Esophagus (tissue), 2 donors: ENCODE measurements around the gene ADAMTS15. TPM values are rescaled to one million over a fixed set of nuclear protein-coding genes. Genes with fewer than 3 reads are reported as not detected.

Source experiments
- H3K27ac ChIP-seq, 2 donors: one replicate each; pipeline ENCODE4 v1.5.1; 2013; ENCODE audit warnings: low read depth in 2 of 2, mild to moderate bottlenecking in 2 of 2, inconsistent platforms in 1 of 2, low read length in 1 of 2, moderate library complexity in 1 of 2
- H3K27me3 ChIP-seq, 2 donors: one replicate each; pipeline ENCODE4 v1.6.1; 2013; ENCODE audit warnings: low read length in 2 of 2, control low read depth in 1 of 2, mild to moderate bottlenecking in 1 of 2; ENCODE audit not compliant: insufficient read depth in 2 of 2, control insufficient read depth in 1 of 2
- H3K36me3 ChIP-seq, 2 donors: one replicate each; pipeline ENCODE4 v1.6.1; 2013; ENCODE audit warnings: low read length in 1 of 2; ENCODE audit not compliant: control insufficient read depth in 2 of 2, insufficient read depth in 2 of 2
- H3K4me1 ChIP-seq, 2 donors: one replicate each; pipeline ENCODE4 v1.6.1; 2013; ENCODE audit warnings: low read length in 1 of 2; ENCODE audit not compliant: control insufficient read depth in 2 of 2, insufficient read depth in 2 of 2
- H3K4me3 ChIP-seq, 2 donors: one replicate each; pipeline ENCODE4 v1.5.1; 2013; ENCODE audit warnings: low read length in 2 of 2, mild to moderate bottlenecking in 2 of 2, low read depth in 1 of 2, moderate library complexity in 1 of 2
- H3K9me3 ChIP-seq, 2 donors: one replicate each; pipeline ENCODE4 v1.6.1; 2013; ENCODE audit warnings: mild to moderate bottlenecking in 2 of 2, low read depth in 1 of 2, low read length in 1 of 2, moderate library complexity in 1 of 2; ENCODE audit not compliant: control insufficient read depth in 2 of 2, insufficient read depth in 1 of 2
- WGBS, 2 donors: extraction: QIAGEN DNeasy Blood & Tissue Kit; methylation state at CpG; one replicate each; pipeline ENCODE4 v1.1.7; 2013; 5-methylcytosine and 5-hydroxymethylcytosine counted together
- polyA plus RNA-seq, 2 donors: library from polyadenylated mRNA; stranded (reverse); fragments of 200-250 nt; gene quantifications; one replicate each; pipeline ENCODE4 v1.2.3, GENCODE V29; 2013
- donor health status: healthy with polysubstance abuse.
- donor health status: Bipolar disorder and iron deficiency.

Gene ADAMTS15
- polyA plus RNA-seq, 2 donors, result 0.53 to 0.61 TPM

DNA sequence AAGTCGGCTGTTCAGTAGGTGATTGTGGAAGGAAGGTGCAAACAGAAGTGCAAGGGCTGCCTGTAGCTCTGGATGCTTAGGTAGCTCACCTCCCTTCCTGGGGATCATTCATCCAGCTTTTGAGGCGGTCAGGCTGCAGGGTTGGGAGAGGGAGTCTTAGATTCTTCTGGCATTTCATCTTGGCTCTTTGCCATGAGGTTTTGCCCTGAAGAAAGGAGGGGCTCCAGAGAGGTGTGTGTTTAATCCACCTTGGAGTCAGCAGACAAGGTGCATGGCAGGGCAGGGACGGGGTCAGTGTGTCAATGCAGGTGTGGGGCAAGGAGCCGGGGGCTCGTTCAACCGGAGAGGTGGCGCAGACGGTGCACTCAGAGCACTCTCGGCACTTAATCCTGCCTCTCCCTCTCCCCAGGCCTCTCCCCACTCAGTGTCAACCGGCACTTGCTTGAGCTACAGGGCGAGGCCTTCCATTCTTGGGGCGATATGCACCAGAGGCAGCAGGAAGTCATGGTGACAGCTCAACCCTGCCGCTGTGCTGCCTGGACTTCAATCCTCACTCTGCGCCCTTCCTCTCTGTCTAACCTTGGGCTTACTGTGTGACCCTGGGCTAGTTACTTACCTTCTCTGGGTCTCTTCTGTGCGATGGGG is 7.2 kb downstream of the ADAMTS15 start:
- H3K27me3 ChIP-seq, result no peaks in the 10 kb centered on the region
- WGBS, 2 donors, result 44 to 59% methylated on average over 15 of the region's 15 CpGs
- H3K9me3 ChIP-seq, result no peaks in the 10 kb centered on the region
- no peak overlapping the region for H3K4me3 ChIP-seq
- H3K27ac ChIP-seq, result no peak overlapping the region
- peaks cover 3 to 7% of the 10 kb centered on the region in 2 donors for H3K4me1 ChIP-seq
- H3K36me3 ChIP-seq, result no peaks in the 10 kb centered on the region

DNA sequence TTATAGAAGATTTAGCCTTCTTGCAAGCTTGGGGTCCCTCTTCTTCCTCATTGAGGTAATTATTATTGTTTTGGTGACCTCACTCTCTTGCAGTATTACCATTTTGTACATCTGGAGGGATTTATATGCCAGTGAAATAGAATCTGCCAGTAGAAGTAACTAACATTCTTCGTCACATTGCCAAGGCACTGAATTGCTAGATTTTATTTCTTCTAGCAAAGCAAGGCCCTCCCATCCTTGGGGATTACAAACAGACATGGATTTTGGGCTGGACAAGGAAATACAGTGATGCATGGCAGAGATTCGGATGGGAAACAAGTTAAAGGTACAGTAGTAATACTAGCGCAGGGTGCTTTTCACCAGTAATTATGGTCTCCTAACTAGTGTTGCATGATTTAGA is 7.8 kb downstream of the ADAMTS15 start:
- Histone ChIP-seq H3K27me3 (no peaks in the 10 kb centered on the region), H3K9me3 (no peaks in the 10 kb centered on the region), H3K4me3 (no peak overlapping the region), H3K27ac (no peak overlapping the region), H3K36me3 (no peaks in the 10 kb centered on the region), H3K4me1 (peaks cover 3 to 7% of the 10 kb centered on the region in 2 donors)
- WGBS, 2 donors, result 83 to 84% methylated on average over 3 of the region's 3 CpGs

DNA sequence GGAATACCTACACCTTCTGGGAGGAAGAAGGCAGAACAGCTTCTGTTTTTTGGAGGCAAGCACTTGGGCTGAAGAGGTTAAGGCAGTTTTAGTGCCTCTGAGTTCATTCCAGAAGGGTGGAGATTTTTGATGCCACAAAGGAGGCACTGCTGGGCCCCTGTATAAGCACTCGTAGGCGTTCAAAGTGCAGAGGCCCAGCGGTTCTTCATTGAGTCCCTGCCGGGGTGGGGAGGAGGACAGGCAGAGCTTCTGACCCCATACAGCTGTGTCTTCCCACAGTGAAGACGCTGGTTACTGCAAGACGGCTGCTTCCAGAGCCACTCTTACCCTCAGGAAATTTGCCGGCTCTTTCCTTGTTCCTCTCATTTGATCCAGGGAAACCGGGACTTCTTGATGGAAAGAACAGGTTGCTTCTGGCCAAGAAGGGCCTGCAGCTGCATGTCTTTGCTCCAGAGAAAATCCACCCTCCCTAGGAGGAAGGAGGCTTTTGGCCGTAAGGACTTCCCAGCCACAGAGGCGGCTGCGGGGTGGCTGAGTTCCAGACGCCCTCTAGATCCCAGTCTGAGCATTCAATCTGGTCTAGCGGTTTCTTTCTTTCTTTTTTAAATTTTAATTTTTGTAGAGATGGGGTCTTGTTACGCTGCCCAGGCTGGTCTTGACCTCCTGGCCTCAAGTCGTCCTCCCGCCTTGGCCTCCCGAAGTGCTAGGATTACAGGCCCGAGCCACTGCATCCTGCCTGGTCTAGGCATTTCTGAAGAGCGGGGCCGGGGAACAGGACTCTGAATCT is 9.4 kb downstream of the ADAMTS15 start:
- WGBS, 2 donors, result 52 to 57% methylated on average over 20 of the region's 20 CpGs
- Histone ChIP-seq H3K4me1 (peaks cover 0 to 7% of the 10 kb centered on the region in 2 donors), H3K36me3 (peaks cover 0 to 8% of the 10 kb centered on the region in 2 donors), H3K9me3 (no peaks in the 10 kb centered on the region), H3K4me3 (no peak overlapping the region), H3K27ac (no peak overlapping the region), H3K27me3 (no peaks in the 10 kb centered on the region)

DNA sequence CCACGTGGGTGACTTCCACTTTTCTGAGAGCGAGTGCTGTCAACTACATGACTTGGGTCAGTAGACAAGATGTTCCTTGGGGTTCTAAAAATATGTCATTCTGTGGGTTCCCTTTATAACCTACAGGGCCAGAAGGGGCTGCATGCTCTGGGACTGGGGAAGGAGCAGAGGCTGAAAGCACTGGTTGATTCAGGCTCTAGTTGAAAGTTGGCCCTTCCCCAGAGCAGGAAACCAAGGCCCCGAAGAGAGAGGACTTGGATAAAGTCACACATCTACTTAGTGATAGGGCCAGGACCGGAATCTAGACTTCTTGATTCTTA is 9.9 kb downstream of the ADAMTS15 start:
- Histone ChIP-seq H3K4me1 (peaks cover 0 to 7% of the 10 kb centered on the region in 2 donors), H3K36me3 (peaks cover 0 to 9% of the 10 kb centered on the region in 2 donors), H3K4me3 (no peak overlapping the region), H3K27ac (no peak overlapping the region), H3K27me3 (no peaks in the 10 kb centered on the region), H3K9me3 (no peaks in the 10 kb centered on the region)
- 67 to 72% methylated on average over 4 of the region's 4 CpGs for WGBS, 2 donors

DNA sequence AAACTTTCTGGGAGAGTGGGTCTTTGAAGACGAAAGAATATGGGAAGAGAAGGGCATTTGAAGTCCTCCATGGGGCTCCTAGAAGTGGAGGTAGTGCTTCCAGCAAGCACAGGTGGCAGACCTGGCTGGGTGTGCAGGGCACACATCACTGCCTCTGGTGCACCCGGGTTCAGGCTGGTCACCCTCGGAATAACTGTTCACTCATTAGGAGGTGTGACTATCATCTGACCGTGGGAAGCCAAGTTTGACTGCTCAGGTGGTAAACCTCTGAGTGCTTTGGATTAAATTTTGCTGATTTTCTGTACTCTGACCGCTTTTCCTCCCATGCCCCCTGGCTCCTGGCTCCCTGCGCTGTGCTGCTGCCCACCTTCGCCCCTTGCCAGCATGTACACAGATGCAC is 11.1 kb downstream of the ADAMTS15 start:
- no peak overlapping the region for H3K4me3 ChIP-seq
- 80 to 85% methylated on average over 7 of the region's 7 CpGs for WGBS, 2 donors
- peaks cover 0 to 9% of the 10 kb centered on the region in 2 donors for H3K36me3 ChIP-seq
- H3K4me1 ChIP-seq, result peaks cover 0 to 7% of the 10 kb centered on the region in 2 donors
- no peak overlapping the region for H3K27ac ChIP-seq
- H3K9me3 ChIP-seq, result no peaks in the 10 kb centered on the region
- H3K27me3 ChIP-seq, result no peaks in the 10 kb centered on the region

DNA sequence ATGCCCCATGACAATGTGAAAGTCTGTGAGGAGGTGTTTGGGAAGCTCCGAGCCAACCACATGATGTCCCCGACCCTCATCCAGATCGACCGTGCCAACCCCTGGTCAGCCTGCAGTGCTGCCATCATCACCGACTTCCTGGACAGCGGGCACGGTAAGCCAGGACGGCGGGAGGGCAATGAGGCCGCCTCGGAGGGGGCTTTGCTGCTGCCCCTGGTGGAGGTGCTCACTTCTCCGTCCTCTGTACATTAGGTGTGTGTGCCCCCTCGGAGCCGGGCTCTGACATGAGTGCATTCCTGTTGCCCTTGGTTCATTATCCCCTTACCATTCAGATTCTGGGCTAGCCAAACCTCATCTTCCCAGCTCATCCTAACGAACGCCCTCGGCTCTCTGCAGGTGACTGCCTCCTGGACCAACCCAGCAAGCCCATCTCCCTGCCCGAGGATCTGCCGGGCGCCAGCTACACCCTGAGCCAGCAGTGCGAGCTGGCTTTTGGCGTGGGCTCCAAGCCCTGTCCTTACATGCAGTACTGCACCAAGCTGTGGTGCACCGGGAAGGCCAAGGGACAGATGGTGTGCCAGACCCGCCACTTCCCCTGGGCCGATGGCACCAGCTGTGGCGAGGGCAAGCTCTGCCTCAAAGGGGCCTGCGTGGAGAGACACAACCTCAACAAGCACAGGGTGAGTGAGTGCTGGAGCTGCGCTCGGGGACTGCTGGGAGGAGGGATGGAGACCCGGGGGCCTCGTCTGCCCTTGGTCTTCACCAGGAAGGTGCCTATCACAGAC is 13.8 kb downstream of the ADAMTS15 start:
- Histone ChIP-seq H3K4me3 (no peak overlapping the region), H3K27ac (no peak overlapping the region), H3K36me3 (peaks cover 0 to 9% of the 10 kb centered on the region in 2 donors), H3K4me1 (no peaks in the 10 kb centered on the region), H3K9me3 (no peaks in the 10 kb centered on the region), H3K27me3 (no peaks in the 10 kb centered on the region)
- 89 to 92% methylated on average over 31 of the region's 31 CpGs for WGBS, 2 donors

DNA sequence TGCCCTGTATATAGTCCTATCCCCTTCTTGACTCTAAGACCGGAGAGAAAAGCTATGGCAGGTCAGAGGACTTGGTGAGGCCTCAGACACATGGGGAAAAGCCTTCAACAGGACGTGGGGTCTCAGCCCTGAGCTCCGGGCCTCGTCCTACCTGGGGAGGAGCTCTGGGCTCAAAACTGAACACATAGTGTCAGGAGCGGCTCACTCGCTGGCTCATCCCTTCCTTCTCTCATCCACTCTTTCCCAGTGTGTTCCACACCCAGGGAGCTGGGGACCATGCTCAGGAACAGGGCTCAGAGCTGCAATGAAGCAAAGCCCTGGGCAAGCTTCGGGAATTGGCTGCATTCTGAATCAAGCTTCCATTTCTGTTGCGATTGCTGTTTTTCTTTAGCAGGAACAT is 14.5 kb downstream of the ADAMTS15 start:
- no peak overlapping the region for H3K27ac ChIP-seq
- H3K4me1 ChIP-seq, result no peaks in the 10 kb centered on the region
- no peak overlapping the region for H3K4me3 ChIP-seq
- no peaks in the 10 kb centered on the region for H3K27me3 ChIP-seq
- peaks cover 0 to 9% of the 10 kb centered on the region in 2 donors for H3K36me3 ChIP-seq
- 88% methylated on average over 7 to 8 of the region's 8 CpGs for WGBS, 2 donors
- H3K9me3 ChIP-seq, result no peaks in the 10 kb centered on the region

DNA sequence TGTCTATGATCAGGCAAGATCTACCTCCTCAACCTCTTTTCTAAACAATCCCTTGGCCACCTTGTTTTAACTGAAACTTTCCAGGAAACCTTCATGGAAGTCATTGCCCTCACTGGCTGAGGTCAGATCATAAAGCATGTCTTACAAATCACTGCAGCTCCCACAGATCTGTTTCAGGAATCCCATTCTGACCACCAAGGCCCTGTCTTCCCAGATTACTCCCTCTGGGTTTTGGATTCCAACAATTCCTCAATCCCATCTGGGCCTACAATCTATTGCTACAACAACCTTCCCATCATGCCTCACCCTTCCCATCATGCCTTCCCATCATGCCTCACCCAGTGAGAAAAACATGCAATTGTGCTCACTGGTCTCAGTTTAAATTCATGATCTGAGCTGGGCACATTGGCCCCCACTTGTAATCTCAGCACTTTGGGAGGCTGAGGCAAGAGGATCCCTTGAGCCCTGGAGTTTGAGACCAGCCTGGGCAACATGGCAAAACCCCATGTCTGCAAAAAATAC is 15.9 kb downstream of the ADAMTS15 start:
- Histone ChIP-seq H3K4me3 (no peak overlapping the region), H3K9me3 (no peaks in the 10 kb centered on the region), H3K36me3 (peaks cover 0 to 9% of the 10 kb centered on the region in 2 donors), H3K27ac (no peak overlapping the region), H3K27me3 (no peaks in the 10 kb centered on the region), H3K4me1 (no peaks in the 10 kb centered on the region)

DNA sequence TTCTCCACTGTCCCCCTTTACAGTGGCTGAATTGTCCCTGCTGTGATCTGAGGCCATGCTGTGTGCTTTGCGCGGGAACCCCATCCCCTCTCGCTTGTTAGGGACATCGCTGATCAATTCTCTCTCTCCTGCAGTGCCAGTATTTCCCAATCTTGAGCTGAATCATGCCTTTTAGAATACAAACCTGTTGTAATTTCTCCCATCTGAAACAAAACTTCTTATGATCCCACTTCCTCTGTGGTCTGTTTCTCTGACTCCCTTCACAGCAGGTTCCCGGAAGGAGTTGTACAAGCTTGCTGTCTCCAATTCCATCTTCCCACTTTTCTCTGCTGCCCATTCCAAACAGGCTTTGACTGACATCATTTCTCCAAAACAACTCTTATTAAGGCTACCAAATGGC is 16.8 kb downstream of the ADAMTS15 start:
- WGBS, 2 donors, result 91 to 94% methylated on average over 5 of the region's 5 CpGs
- no peak overlapping the region for H3K4me3 ChIP-seq
- no peaks in the 10 kb centered on the region for H3K9me3 ChIP-seq
- H3K4me1 ChIP-seq, result no peaks in the 10 kb centered on the region
- no peaks in the 10 kb centered on the region for H3K27me3 ChIP-seq
- H3K27ac ChIP-seq, result no peak overlapping the region
- peaks cover 0 to 9% of the 10 kb centered on the region in 2 donors for H3K36me3 ChIP-seq
